Inflammatory macrophage (primary cell): ENCODE measurements around the gene TAS2R14.

Experiments used
- DNase-seq, 2 donors: peaks; one replicate each; pipeline ENCODE4 v3.0.0-alpha.2; 2020 to 2022

TAS2R14 gene

GRCh38 chr12:10904686-10905085 is 34.4 kb downstream of the TAS2R14 start:
- DNase-seq = no peak

- no peak for DNase-seq
Observed at GRCh38 chr12:10901427-10901826, 37.6 kb downstream of the TAS2R14 start.

GRCh38 chr12:10900972-10901371 is 38.1 kb downstream of the TAS2R14 start:
- no peak for DNase-seq

- no peak for DNase-seq
Observed at GRCh38 chr12:10900530-10900929, 38.5 kb downstream of the TAS2R14 start.

- DNase-seq = no peak
Observed at GRCh38 chr12:10896854-10897253, 42.2 kb downstream of the TAS2R14 start.

GRCh38 chr12:10891937-10892336 is 47.1 kb downstream of the TAS2R14 start:
- no peak for DNase-seq

GRCh38 chr12:10889226-10889625 is 49.8 kb downstream of the TAS2R14 start:
- DNase-seq = no peak
